ENCODE results near the gene ERCC2.

- no peak for TF ChIP-seq CTCF (IDR thresholded peaks at IDR 0.05)
- TF ChIP-seq POLR2A (IDR thresholded peaks at IDR 0.05) = no peak
- no peak for TF ChIP-seq POLR2AphosphoS5 (IDR thresholded peaks at IDR 0.05)
Observed at GRCh38 chr19:45323671-45324081, 46.7 kb downstream of the ERCC2 start.
